Choroid plexus epithelial cell (primary cell): ENCODE measurements around the gene ZNF302.

Experiments
- DNase-seq: peaks from one replicate; pipeline ENCODE4 v3.0.0-alpha.2; 2010; ENCODE audit warnings: low read depth
- H3K4me3 ChIP-seq: 2 replicates; pipeline ENCODE4 v1.5.1; 2011; ENCODE audit warnings: low read depth, mild to moderate bottlenecking, control low read depth, low read length, moderate library complexity
- TF ChIP-seq, protein P1 (sequence below): conservative IDR thresholded peaks from 2 replicates; pipeline ENCODE4 v1.5.1; 2011; ENCODE audit warnings: low read depth, mild to moderate bottlenecking, control low read depth, inconsistent platforms, low read length, moderate library complexity

The ZNF302 gene

DNA sequence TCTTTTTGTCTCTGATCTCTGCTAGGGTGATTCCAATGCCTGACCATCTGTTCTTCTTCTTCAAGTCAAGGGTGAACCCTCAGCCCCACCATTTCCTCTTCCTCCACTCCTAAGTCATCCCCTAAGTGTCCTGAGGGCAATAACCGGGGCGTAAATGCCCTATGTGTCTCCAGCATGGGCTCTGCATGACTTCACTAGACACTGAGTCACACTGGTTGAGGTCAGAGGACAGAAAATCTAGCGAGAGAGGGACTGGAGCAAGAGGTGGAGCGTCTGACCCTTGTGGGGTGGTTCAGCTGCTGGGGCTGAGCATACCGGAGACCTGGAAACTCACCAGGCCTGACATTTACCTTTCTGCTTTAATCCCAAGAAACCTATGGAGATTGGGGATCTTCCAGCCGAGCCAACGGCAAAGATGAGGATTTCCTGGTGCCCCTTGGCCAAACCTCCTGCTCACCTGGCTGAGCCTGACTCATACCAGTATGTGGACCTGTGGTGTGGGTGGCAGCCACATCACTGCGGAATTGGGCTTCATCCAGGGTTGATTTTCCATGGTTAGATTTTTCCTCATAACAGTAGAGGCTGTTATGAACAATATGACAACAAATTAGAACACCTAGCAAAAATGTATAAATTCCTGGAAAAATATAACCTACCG is 27.5 kb upstream of the ZNF302 start:
- TF ChIP-seq, protein P1, sequence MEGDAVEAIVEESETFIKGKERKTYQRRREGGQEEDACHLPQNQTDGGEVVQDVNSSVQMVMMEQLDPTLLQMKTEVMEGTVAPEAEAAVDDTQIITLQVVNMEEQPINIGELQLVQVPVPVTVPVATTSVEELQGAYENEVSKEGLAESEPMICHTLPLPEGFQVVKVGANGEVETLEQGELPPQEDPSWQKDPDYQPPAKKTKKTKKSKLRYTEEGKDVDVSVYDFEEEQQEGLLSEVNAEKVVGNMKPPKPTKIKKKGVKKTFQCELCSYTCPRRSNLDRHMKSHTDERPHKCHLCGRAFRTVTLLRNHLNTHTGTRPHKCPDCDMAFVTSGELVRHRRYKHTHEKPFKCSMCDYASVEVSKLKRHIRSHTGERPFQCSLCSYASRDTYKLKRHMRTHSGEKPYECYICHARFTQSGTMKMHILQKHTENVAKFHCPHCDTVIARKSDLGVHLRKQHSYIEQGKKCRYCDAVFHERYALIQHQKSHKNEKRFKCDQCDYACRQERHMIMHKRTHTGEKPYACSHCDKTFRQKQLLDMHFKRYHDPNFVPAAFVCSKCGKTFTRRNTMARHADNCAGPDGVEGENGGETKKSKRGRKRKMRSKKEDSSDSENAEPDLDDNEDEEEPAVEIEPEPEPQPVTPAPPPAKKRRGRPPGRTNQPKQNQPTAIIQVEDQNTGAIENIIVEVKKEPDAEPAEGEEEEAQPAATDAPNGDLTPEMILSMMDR, result no peak
- DNase-seq, result no peak
- no peak overlapping the region for H3K4me3 ChIP-seq

DNA sequence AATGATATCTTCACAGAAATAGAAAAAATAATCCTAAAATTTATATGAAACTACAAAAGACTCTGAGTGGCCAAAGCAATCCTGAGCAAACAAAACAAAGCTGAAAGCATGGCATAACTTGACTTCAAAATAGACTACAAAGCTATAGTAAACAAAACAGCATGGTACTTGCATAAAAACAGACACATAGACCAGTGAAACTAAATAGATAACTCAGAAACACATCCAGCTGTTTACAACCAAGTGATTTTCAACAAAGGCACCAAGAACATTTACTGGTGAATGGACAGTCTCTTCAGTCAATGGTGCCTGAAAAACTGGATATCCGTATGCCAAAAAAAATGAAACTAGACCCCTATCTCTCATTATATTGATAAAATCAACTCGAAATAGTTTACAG is 25.7 kb upstream of the ZNF302 start:
- TF ChIP-seq, protein P1, result no peak
- H3K4me3 ChIP-seq, result no peak overlapping the region
- no peak for DNase-seq

DNA sequence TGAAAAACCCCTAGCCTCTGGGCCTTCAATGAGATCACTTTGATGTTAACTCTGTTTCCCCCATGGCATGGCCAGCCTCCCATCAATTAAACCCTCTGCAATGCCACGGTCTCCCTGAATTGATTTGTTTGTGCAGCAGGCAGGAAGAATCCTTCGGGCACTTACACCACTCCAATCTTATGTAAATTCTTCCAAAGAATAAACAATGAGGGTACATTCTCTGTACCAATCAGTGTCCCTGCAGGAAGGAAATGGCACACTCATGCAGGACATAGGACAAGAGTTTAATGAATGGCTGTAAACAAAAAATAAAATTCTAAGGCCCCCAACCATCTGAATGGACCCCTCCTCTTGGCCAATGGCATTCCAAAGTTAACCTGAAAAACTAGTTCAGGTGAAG is 22.7 kb upstream of the ZNF302 start:
- no peak for DNase-seq
- TF ChIP-seq, protein P1, result no peak

DNA sequence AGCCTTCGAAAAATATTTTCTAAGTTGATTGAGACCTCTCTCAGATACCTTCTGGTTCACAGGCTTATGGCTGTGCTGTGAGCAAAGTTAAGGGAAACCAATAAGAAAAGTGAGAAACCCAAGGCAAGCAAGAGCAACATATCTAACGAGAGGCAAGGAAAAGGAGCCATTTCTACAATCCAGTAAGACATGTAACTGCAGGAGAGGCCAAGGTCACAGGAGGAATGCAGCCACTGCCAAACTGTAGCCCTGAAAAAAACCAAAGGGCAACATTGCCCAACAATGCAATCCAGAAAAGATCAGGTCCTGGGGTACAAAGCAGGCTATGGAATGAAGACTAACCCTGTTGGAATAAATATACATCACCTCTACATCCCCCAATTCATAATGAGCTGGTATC is 21.8 kb upstream of the ZNF302 start:
- no peak for DNase-seq
- TF ChIP-seq, protein P1, result no peak
- H3K4me3 ChIP-seq, result no peak overlapping the region

More for the DNA sequence above, 22.7 kb upstream of the ZNF302 start:
- no peak overlapping the region for H3K4me3 ChIP-seq

DNA sequence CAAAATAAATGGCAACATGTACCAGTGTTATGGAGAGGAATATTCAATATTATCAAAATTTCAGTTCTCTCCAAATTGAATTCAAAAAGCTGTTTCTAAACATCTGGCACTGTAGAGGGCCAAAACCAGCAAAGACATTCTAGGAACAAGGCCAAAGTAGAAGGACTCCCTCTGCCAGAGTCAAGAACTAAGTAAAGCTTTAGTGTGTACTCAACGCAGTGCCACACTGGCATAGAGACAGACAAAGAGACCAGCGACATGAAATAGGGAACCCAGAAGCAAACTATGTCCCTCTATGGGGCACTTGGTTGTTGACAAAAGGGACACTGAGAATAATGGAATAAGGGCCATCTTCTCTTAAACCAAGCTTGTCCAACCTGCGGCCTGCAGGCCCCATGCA is 16.1 kb upstream of the ZNF302 start:
- TF ChIP-seq, protein P1, result no peak
- DNase-seq, result no peak
- H3K4me3 ChIP-seq, result no peak overlapping the region

DNA sequence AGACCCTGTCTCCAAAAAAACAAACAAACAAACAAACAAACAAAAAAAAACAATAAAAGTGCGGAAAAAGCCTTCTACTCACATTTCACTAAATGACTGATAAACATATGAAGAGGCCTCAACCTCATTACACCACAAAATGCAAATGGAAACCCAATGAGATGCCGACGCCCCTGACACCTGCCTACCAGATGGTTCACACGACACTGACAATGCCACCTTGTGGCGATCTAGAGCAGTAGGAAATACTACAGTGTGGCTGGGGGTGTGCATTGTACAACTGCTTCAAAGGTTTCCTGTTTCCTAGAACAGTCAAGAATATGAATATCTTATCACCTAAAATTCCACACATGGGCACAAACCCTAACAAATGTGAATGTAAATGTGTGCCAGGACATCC is 14.6 kb upstream of the ZNF302 start:
- no peak overlapping the region for H3K4me3 ChIP-seq
- TF ChIP-seq, protein P1, result peak; percentile 47
- peak; percentile 33 for DNase-seq

DNA sequence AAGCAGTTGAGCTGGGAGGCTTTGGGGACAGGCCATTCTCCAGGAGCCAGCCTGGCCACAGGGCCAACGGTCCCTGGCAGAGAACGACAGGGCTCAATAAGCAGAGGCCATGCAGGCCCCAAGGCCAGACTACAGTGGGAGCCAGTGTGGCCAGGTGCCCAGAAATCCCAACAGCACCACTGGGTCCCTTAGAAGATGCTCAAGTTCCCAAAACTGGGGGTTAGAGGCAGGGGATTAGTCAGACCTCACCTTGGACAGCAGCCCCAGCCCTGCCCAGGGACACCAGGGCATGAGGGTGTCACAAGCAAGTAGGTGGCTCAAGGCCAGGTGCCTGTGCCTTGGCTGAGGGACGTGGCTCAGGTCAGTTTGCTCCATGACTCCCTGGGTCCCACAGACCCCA is 13.3 kb upstream of the ZNF302 start:
- TF ChIP-seq, protein P1, result no peak
- no peak for DNase-seq
- H3K4me3 ChIP-seq, result no peak overlapping the region
